HEK293 (cell line): Measurements from ENCODE around the gene DYNLT1.

Experiments
- CTCF ChIA-PET: fragments of 350-600 bp; formaldehyde crosslinking; extraction: SDS; loops from one replicate; lab custom pipeline; 2021; ENCODE audit warnings: antibody characterized with exemption; lab: Yijun Ruan, JAX
- POLR2A ChIA-PET: fragments of 300-600 bp; formaldehyde crosslinking; extraction: SDS; loops from one replicate; lab custom pipeline; 2020; ENCODE audit warnings: antibody characterized with exemption, inconsistent platforms; lab: Yijun Ruan, JAX
- H3K27ac ChIP-seq: fragments of 200-500 bp; sonication (Bioruptor generic); 2 replicates; pipeline ENCODE4 v1.5.1; 2014; ENCODE audit warnings: low read depth, low read length, control low read depth, inconsistent platforms; ENCODE audit errors: extremely low read depth
- H3K36me3 ChIP-seq, 2 experiments: fragments of 200-500 bp in 1 of 2; sonication (Bioruptor generic) in 1 of 2; 1 replicate in 1 of 2; 2 replicates in 1 of 2; pipeline ENCODE4 v1.5.1; 2014 to 2017; ENCODE audit warnings: inconsistent platforms in 2 of 2, low read length in 2 of 2; ENCODE audit not compliant: control insufficient read depth in 2 of 2, insufficient read depth in 1 of 2
- H3K4me1 ChIP-seq: fragments of 200-500 bp; sonication (Bioruptor generic); 2 replicates; pipeline ENCODE4 v1.5.1; 2014; ENCODE audit warnings: mild to moderate bottlenecking, low read length, inconsistent platforms; ENCODE audit not compliant: control insufficient read depth, insufficient read depth
- H3K4me3 ChIP-seq: 2 replicates; pipeline ENCODE4 v1.5.1; 2011; ENCODE audit warnings: low read depth, mild to moderate bottlenecking, control low read depth, low read length, moderate library complexity
- H3K9me3 ChIP-seq: fragments of 200-500 bp; sonication (Bioruptor generic); 2 replicates; pipeline ENCODE4 v1.5.1; 2014; ENCODE audit warnings: low read depth, low read length, inconsistent platforms; ENCODE audit not compliant: control insufficient read depth, insufficient read depth
- KLF17 ChIP-seq: fragments of 450-650 bp; formaldehyde crosslinking; IDR thresholded peaks from 2 replicates; pipeline ENCODE4 v1.5.1; 2016; ENCODE audit warnings: missing biosample characterization, missing genetic modification characterization
- REST ChIP-seq: fragments of 450-650 bp; formaldehyde crosslinking; IDR thresholded peaks from 2 replicates; pipeline ENCODE4 v1.5.1; 2016; ENCODE audit warnings: missing biosample characterization, missing genetic modification characterization
- SCRT2 ChIP-seq: fragments of 450-650 bp; formaldehyde crosslinking; IDR thresholded peaks from 2 replicates; pipeline ENCODE4 v1.5.1; 2016; ENCODE audit warnings: missing biosample characterization, missing genetic modification characterization
- TSHZ1 ChIP-seq: fragments of 450-650 bp; formaldehyde crosslinking; IDR thresholded peaks from 2 replicates; pipeline ENCODE4 v1.5.1; 2016; ENCODE audit warnings: missing biosample characterization, missing genetic modification characterization, borderline replicate concordance
- WT1 ChIP-seq: fragments of 450-650 bp; formaldehyde crosslinking; IDR thresholded peaks from 2 replicates; pipeline ENCODE4 v1.5.1; 2016; ENCODE audit warnings: missing biosample characterization, missing genetic modification characterization
- ZFP37 ChIP-seq: fragments of 450-650 bp; formaldehyde crosslinking; IDR thresholded peaks from 2 replicates; pipeline ENCODE4 v1.5.1; 2016; ENCODE audit warnings: missing biosample characterization, missing genetic modification characterization
- ZNF121 ChIP-seq: fragments of 450-650 bp; formaldehyde crosslinking; IDR thresholded peaks from 2 replicates; pipeline ENCODE4 v1.5.1; 2016; ENCODE audit warnings: missing biosample characterization, missing genetic modification characterization
- ZNF274 ChIP-seq, 2 experiments: fragments of 200-500 bp in 1 of 2; fragments of 450-650 bp in 1 of 2; sonication (Bioruptor generic) in 1 of 2; formaldehyde crosslinking in 1 of 2; IDR thresholded peaks; 2 replicates each; pipeline versions ENCODE4 v1.5.1 to v1.6.1; 2014 to 2016; ENCODE audit warnings: borderline replicate concordance in 1 of 2, inconsistent platforms in 1 of 2, low read length in 1 of 2, missing biosample characterization in 1 of 2, missing genetic modification characterization in 1 of 2
- ZNF324 ChIP-seq: fragments of 450-650 bp; formaldehyde crosslinking; IDR thresholded peaks from 2 replicates; pipeline ENCODE4 v1.5.1; 2016; ENCODE audit warnings: missing biosample characterization, missing genetic modification characterization
- ZNF513 ChIP-seq: fragments of 450-650 bp; IDR thresholded peaks from 2 replicates; pipeline ENCODE4 v1.5.1; 2018; ENCODE audit warnings: missing biosample characterization, missing genetic modification characterization
- ZNF514 ChIP-seq: fragments of 450-650 bp; formaldehyde crosslinking; IDR thresholded peaks from 2 replicates; pipeline ENCODE4 v1.5.1; 2016; ENCODE audit warnings: missing biosample characterization, missing genetic modification characterization
- ZNF529 ChIP-seq: fragments of 450-650 bp; formaldehyde crosslinking; IDR thresholded peaks from 2 replicates; pipeline ENCODE4 v1.5.1; 2017; ENCODE audit warnings: missing genetic modification characterization, missing biosample characterization; ENCODE audit not compliant: insufficient replicate concordance
- ZNF610 ChIP-seq: fragments of 450-650 bp; formaldehyde crosslinking; IDR thresholded peaks from 2 replicates; pipeline ENCODE4 v1.5.1; 2016; ENCODE audit warnings: missing biosample characterization, missing genetic modification characterization, borderline replicate concordance
- ZNF624 ChIP-seq: fragments of 450-650 bp; formaldehyde crosslinking; IDR thresholded peaks from 2 replicates; pipeline ENCODE4 v1.5.1; 2017; ENCODE audit warnings: missing biosample characterization, missing genetic modification characterization
- ZNF768 ChIP-seq: fragments of 450-650 bp; formaldehyde crosslinking; IDR thresholded peaks from 2 replicates; pipeline ENCODE4 v1.5.1; 2018; ENCODE audit warnings: missing biosample characterization, mild to moderate bottlenecking, missing genetic modification characterization
- ZSCAN16 ChIP-seq: fragments of 450-650 bp; formaldehyde crosslinking; IDR thresholded peaks from 2 replicates; pipeline ENCODE4 v1.5.1; 2016; ENCODE audit warnings: missing biosample characterization, missing genetic modification characterization
- ZXDB ChIP-seq: fragments of 450-650 bp; formaldehyde crosslinking; IDR thresholded peaks from 2 replicates; pipeline ENCODE4 v1.5.1; 2016; ENCODE audit warnings: missing biosample characterization, missing genetic modification characterization

DYNLT1 gene

GRCh38 chr6:158611541-158612370, 32.8 kb downstream of the DYNLT1 start:
- peaks cover 11 to 88% of the 10 kb centered on the region in 2 experiments; a peak in 2 of 3 replicates for H3K36me3 ChIP-seq
- H3K27ac ChIP-seq = no peak overlapping the region
- TF ChIP-seq WT1 (tag by site-specific recombination) (no peak), ZXDB (tag by site-specific recombination) (no peak), ZNF768 (tag by site-specific recombination) (no peak), REST (tag by site-specific recombination) (no peak), ZNF324 (tag by site-specific recombination) (no peak), TSHZ1 (tag by site-specific recombination) (no peak), ZNF274 (IDR thresholded peaks at IDR 0.05; ENCODE audit: low read length) (no peak), ZNF274 (tag by site-specific recombination; IDR thresholded peaks at IDR 0.05; ENCODE audit: borderline replicate concordance) (no peak)
- no peaks in the 10 kb centered on the region for H3K9me3 ChIP-seq
- H3K4me1 ChIP-seq = no peaks in the 10 kb centered on the region
- ChIA-PET CTCF (interaction anchor here (0.6 to 1.6 kb wide), 2 partner anchors 391 to 412 kb away, joined by 5 to 9 read pairs; no protein-coding TSS in a partner anchor), POLR2A (no interaction called here)
- H3K4me3 ChIP-seq = no peak overlapping the region

- ChIA-PET POLR2A (no interaction called here), CTCF (interaction anchor here (0.6 to 1.6 kb wide), 3 partner anchors 390 to 411 kb away, joined by 3 to 9 read pairs (median 5); no protein-coding TSS in a partner anchor)
- TF ChIP-seq ZNF529 (tag by site-specific recombination) (no peak), ZFP37 (tag by site-specific recombination) (no peak), ZNF610 (tag by site-specific recombination) (no peak), ZSCAN16 (tag by site-specific recombination) (no peak), KLF17 (tag by site-specific recombination) (no peak), ZNF514 (tag by site-specific recombination) (no peak), ZNF768 (tag by site-specific recombination) (no peak), SCRT2 (no peak), ZNF513 (tag by site-specific recombination) (no peak), ZNF121 (tag by site-specific recombination) (no peak), ZNF624 (tag by site-specific recombination) (no peak)
- no peaks in the 10 kb centered on the region for H3K9me3 ChIP-seq
- no peak overlapping the region for H3K4me3 ChIP-seq
- no peaks in the 10 kb centered on the region for H3K4me1 ChIP-seq
- H3K36me3 ChIP-seq = peaks cover 11 to 95% of the 10 kb centered on the region in 2 experiments; a peak in 2 of 3 replicates
- H3K27ac ChIP-seq = no peak overlapping the region
Measured at GRCh38 chr6:158611039-158611438, 33.5 kb downstream of the DYNLT1 start.
